ENCODE results near the gene SLC7A6OS. TPM values are rescaled to one million over a fixed set of nuclear protein-coding genes. Genes with fewer than 3 reads are reported as not detected.

SLC7A6OS gene
- total RNA-seq, 1 experiment from 2014 or later, result 24.5 TPM

DNA sequence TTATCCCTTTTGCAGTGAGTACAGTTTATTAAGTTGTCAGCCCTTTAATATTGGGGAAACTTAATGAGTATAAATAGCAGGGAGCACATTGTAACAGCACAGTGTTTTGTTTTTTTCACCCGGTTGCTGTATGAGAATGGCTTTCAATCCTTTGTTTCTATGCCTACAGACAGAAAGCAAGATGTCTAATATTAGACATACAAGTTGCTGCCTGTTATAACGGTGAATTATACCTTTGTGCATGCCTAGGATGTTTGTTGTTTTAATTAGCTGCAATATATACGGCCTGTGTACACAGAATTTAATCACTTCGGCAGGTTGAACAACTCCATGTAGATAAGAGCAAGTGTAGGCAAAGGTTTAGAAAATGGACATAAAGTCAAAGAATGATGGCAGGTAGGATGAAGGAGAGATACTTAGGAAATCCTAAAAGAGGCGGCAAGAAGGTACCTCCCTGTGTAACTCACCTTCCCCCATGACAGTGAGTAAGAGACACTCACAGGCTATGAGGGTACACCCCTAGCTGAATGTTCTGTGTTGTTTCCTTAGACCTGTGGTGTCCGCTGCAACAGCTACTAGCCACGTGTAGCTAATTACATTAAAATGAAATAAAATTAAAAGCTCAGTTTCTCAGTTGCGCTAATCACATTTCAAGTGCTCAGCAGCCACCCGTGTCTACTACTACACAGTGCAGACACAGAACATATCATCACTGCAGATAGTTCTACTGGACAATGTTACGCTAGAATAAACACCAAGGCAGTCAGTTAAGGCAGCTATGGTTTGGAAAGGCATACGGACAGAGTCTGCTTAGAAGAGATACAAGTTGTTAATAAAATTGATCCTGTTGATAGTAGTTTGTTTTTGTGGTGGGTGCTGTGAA is 10.9 kb downstream of the SLC7A6OS start:
- Mint-ChIP-seq H3K27ac (no peak overlapping the region), H3K4me3 (no peak overlapping the region), H3K4me1 (0 out of 4 replicates have a peak, but pooled peaks cover 0 to 2% of the 10 kb centered on the region in 2 experiments), H3K36me3 (ENCODE audit: insufficient read depth in 1 of 3, low read depth in 3 of 3) (peaks cover 29 to 88% (median 63%) of the 10 kb centered on the region in 3 experiments; a peak in 6 of 7 replicates), H3K9me3 (no peaks in the 10 kb centered on the region), H3K27me3 (ENCODE audit: low read depth) (no peaks in the 10 kb centered on the region)
- Histone ChIP-seq H4K20me1 (ENCODE audit: control insufficient read depth, insufficient read depth, insufficient read length) (no peaks in the 10 kb centered on the region), H2BK20ac (ENCODE audit: low read depth, low read length, poor library complexity, severe bottlenecking) (no peak overlapping the region), H3K9me3 (ENCODE audit: control insufficient read depth, low read depth, low read length) (no peaks in the 10 kb centered on the region), H3K14ac (ENCODE audit: insufficient read depth, low read length) (no peak overlapping the region), H3K23ac (ENCODE audit: insufficient read length, low read depth, low read length) (no peak overlapping the region), H3K18ac (ENCODE audit: insufficient read length, low read depth, low read length) (no peak overlapping the region), H3K23me2 (ENCODE audit: insufficient read length, low read depth, low read length, poor library complexity, severe bottlenecking) (no peaks in the 10 kb centered on the region), H3K56ac (ENCODE audit: insufficient read length, low read depth, low read length) (no peak overlapping the region), H3K9ac (ENCODE audit: extremely low read depth, insufficient read length, low read length) (no peak overlapping the region), H3K79me1 (ENCODE audit: insufficient read depth, low read depth, low read length, poor library complexity, severe bottlenecking) (no peaks in the 10 kb centered on the region), H4K91ac (ENCODE audit: insufficient read length, low read depth, low read length) (no peak overlapping the region), H2BK15ac (ENCODE audit: low read depth, low read length) (no peak overlapping the region), H3K79me2 (ENCODE audit: insufficient read depth, low read length) (no peaks in the 10 kb centered on the region; the same call in 1 of the 2 replicates), H2BK120ac (ENCODE audit: low read depth, low read length, poor library complexity, severe bottlenecking) (no peak overlapping the region), H4K8ac (replicated peaks; ENCODE audit: insufficient read length, low read depth, low read length) (no peak overlapping the region), H3K4me2 (ENCODE audit: insufficient read depth, insufficient read length, low read length) (no peak overlapping the region), H3K27me3 (ENCODE audit: insufficient read depth, low read length) (no peaks in the 10 kb centered on the region), H3T11ph (ENCODE audit: low read length) (no peak overlapping the region), H3K27ac (ENCODE audit: insufficient read length, low read depth, low read length) (no peak overlapping the region), H3K4me1 (ENCODE audit: insufficient read depth, low read length) (no peaks in the 10 kb centered on the region), H3K4ac (ENCODE audit: low read depth, low read length) (no peak overlapping the region), H2BK12ac (ENCODE audit: insufficient read length, low read depth, low read length) (no peak overlapping the region), H2BK5ac (ENCODE audit: insufficient read length, low read length) (no peak overlapping the region), H2AK5ac (ENCODE audit: insufficient read length, low read length) (no peak overlapping the region), H4K5ac (ENCODE audit: insufficient read length, low read depth, low read length) (no peak overlapping the region), H2AFZ (ENCODE audit: low read length) (no peak overlapping the region)
- TF ChIP-seq, protein P1, sequence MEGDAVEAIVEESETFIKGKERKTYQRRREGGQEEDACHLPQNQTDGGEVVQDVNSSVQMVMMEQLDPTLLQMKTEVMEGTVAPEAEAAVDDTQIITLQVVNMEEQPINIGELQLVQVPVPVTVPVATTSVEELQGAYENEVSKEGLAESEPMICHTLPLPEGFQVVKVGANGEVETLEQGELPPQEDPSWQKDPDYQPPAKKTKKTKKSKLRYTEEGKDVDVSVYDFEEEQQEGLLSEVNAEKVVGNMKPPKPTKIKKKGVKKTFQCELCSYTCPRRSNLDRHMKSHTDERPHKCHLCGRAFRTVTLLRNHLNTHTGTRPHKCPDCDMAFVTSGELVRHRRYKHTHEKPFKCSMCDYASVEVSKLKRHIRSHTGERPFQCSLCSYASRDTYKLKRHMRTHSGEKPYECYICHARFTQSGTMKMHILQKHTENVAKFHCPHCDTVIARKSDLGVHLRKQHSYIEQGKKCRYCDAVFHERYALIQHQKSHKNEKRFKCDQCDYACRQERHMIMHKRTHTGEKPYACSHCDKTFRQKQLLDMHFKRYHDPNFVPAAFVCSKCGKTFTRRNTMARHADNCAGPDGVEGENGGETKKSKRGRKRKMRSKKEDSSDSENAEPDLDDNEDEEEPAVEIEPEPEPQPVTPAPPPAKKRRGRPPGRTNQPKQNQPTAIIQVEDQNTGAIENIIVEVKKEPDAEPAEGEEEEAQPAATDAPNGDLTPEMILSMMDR (conservative IDR thresholded peaks at IDR 0.05), result no peak
- DNase-seq, result no peak
- no CpG with 5 or more reads among the region's 11 CpGs for WGBS (ENCODE audit: extremely low coverage, insufficient read length, low lambda C conversion rate)
